Body of pancreas (tissue), 4 donors: Measurements from ENCODE around the gene HSH2D.

Experiments
- POLR2A ChIP-seq, 3 donors: fragments of 450-650 bp; IDR thresholded peaks; one replicate each; pipeline ENCODE4 v1.6.1; 2016; ENCODE audit warnings: antibody characterized with exemption in 3 of 3, mild to moderate bottlenecking in 2 of 3
- TF ChIP-seq, protein P1 (sequence below), 7 experiments: fragments of 450-650 bp in 4 of 7; fragments of 200-600 bp in 3 of 7; sonication (generic) in 3 of 7; IDR thresholded peaks; one replicate each; pipeline ENCODE4 v1.5.1; 2016 to 2019; ENCODE audit warnings: antibody characterized with exemption in 7 of 7

DNA sequence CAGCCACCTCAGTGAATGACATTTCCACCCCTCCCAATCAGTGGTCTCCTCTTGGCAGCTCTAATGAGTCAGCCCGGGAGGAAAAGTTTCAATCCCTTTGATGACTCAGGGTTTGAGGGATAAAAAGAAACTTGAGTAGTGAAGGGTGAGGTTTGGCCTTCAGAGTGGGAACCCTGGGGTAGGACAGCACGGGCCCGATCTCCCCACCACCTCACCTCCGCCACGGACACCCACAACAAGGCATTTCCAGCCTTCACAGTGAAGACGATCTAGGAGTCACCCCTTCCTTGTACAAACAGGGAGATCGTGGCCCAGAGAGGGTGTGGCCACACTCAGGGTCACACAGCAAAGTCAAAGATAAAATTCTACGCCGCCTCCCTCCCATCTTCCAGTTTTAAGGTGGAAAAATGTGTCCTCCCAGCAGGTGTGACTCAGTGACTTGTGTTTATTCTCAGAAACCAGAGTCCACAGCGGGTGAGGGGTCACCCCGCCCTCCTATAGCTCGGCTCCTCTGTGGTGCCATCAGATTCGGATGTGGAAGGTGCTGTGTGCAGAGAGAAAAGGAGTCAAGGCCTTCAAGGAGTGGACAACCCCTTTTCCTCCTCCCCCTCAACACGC, 17.6 kb downstream of the HSH2D start:
- TF ChIP-seq, protein P1, sequence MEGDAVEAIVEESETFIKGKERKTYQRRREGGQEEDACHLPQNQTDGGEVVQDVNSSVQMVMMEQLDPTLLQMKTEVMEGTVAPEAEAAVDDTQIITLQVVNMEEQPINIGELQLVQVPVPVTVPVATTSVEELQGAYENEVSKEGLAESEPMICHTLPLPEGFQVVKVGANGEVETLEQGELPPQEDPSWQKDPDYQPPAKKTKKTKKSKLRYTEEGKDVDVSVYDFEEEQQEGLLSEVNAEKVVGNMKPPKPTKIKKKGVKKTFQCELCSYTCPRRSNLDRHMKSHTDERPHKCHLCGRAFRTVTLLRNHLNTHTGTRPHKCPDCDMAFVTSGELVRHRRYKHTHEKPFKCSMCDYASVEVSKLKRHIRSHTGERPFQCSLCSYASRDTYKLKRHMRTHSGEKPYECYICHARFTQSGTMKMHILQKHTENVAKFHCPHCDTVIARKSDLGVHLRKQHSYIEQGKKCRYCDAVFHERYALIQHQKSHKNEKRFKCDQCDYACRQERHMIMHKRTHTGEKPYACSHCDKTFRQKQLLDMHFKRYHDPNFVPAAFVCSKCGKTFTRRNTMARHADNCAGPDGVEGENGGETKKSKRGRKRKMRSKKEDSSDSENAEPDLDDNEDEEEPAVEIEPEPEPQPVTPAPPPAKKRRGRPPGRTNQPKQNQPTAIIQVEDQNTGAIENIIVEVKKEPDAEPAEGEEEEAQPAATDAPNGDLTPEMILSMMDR (IDR thresholded peaks at IDR 0.05): no peak
- TF ChIP-seq POLR2A (IDR thresholded peaks at IDR 0.05): no peak
